Measurements from ENCODE around the gene NBAS.

DNA sequence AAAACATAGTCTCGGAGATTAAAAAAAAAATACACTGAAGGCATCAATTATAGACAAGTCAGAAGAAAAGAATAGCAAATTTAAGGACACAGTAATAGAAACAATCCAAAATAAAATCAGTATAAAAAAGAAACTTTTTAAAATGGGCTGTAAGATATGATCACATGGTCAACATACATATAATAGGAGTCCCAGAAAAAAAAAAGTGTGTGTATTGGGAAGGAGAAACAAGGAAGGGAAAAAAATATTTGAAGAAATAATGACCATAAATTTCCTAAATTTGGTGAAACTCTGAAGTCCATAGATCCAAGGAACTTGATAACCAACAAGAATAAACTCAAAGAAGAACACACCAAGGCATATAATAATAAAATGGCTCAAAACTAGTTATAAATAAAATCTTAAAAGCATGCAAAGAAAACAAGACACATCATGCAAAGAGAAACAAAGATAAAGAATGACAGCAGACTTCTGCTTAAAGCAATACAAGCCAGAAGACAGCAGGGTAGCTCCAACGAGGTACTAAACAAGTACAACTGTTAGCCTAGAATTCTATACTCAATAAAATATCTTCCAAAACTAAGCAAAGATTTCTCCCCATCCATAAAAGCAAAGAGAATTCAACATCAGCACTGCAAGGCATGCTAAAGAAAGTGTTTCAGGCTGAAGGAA lies 115.1 kb downstream of the NBAS start:
- TF ChIP-seq POLR2A (IDR thresholded peaks at IDR 0.05; ENCODE audit: low read depth, low read length) = no peak
- no peak for TF ChIP-seq BHLHE40 (IDR thresholded peaks at IDR 0.05; ENCODE audit: low read depth, low read length)
- TF ChIP-seq, protein P1, sequence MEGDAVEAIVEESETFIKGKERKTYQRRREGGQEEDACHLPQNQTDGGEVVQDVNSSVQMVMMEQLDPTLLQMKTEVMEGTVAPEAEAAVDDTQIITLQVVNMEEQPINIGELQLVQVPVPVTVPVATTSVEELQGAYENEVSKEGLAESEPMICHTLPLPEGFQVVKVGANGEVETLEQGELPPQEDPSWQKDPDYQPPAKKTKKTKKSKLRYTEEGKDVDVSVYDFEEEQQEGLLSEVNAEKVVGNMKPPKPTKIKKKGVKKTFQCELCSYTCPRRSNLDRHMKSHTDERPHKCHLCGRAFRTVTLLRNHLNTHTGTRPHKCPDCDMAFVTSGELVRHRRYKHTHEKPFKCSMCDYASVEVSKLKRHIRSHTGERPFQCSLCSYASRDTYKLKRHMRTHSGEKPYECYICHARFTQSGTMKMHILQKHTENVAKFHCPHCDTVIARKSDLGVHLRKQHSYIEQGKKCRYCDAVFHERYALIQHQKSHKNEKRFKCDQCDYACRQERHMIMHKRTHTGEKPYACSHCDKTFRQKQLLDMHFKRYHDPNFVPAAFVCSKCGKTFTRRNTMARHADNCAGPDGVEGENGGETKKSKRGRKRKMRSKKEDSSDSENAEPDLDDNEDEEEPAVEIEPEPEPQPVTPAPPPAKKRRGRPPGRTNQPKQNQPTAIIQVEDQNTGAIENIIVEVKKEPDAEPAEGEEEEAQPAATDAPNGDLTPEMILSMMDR (conservative IDR thresholded peaks at IDR 0.05; ENCODE audit: low read depth, low read length) = no peak
- TF ChIP-seq RFX5 (IDR thresholded peaks at IDR 0.05; ENCODE audit: low read depth, low read length) = no peak
- no peak for TF ChIP-seq ELK1 (IDR thresholded peaks at IDR 0.05; ENCODE audit: borderline replicate concordance, low read depth, low read length)
- TF ChIP-seq NFE2L2 (IDR thresholded peaks at IDR 0.05; ENCODE audit: low read depth, low read length) = no peak
- TF ChIP-seq CEBPB (IDR thresholded peaks at IDR 0.05; ENCODE audit: low read depth, low read length) = no peak

All from IMR-90 (cell line).